ENCODE data around the gene CHST11.

CHST11 gene

DNA sequence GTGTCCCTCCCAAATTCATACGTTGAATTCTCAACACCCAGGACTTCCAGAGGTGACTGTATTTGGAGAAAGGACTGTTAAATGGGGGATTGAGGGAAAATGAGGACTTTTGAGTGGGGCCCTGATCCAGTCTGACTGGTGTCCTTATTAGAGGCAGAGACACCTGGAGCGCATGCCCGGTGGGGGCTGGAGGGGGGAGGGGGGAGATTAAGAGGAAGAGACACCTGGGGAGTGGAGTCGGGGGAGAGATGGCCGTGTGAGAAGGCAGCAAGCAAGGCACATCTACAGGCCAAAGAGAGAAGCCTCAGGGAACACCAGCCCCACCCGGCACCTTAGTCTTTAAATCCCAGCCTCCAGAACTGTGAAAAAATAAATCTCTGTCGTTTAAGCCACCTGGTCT, 291.6 kb downstream of the CHST11 start:
- no peak overlapping the region for H3K4me3 ChIP-seq (ENCODE audit: low read depth in 1 of 2, low read length in 2 of 2)
- peaks cover 19% of the 10 kb centered on the region for H3K36me3 ChIP-seq (ENCODE audit: insufficient read depth, low read length)
- no peaks in the 10 kb centered on the region for H3K27me3 ChIP-seq (ENCODE audit: insufficient read depth, low read length, poor library complexity)
- peaks cover 64% of the 10 kb centered on the region for H3K4me1 ChIP-seq (ENCODE audit: insufficient read depth, low read length)
- no peaks in the 10 kb centered on the region for H3K9me3 ChIP-seq (ENCODE audit: insufficient read depth, low read length, severe bottlenecking)
- H3K79me2 ChIP-seq (ENCODE audit: insufficient read depth, low read length): peaks cover 94% of the 10 kb centered on the region
- peak; percentile 46 for DNase-seq
- TF ChIP-seq CTCF (IDR thresholded peaks at IDR 0.05; ENCODE audit: borderline replicate concordance, extremely low read depth, low read length, poor library complexity, severe bottlenecking) (no peak), EZH2 (IDR thresholded peaks at IDR 0.05; ENCODE audit: borderline replicate concordance, low read depth, low read length, severe bottlenecking) (no peak)
- H3K27ac ChIP-seq (ENCODE audit: low read length): peak overlapping the region; percentile 49; the same call in 1 of the 2 replicates
- H3K4me2 ChIP-seq (ENCODE audit: insufficient read depth, low read length): peak overlapping the region; percentile 51
- peak; percentile 15 for ATAC-seq (ENCODE audit: insufficient read depth, low read depth)
- no peak overlapping the region for H2AFZ ChIP-seq (ENCODE audit: low read depth, low read length)
- peaks cover 74% of the 10 kb centered on the region for H4K20me1 ChIP-seq (ENCODE audit: insufficient read depth, low read length)
- no peak overlapping the region for H3K9ac ChIP-seq (ENCODE audit: low read depth, low read length)

GRCh38 chr12:104748790-104749189, 292.0 kb downstream of the CHST11 start:
- Histone ChIP-seq H3K79me2 (ENCODE audit: insufficient read depth, low read length) (peaks cover 94% of the 10 kb centered on the region), H3K9me3 (ENCODE audit: insufficient read depth, low read length, severe bottlenecking) (no peaks in the 10 kb centered on the region), H3K27ac (ENCODE audit: low read length) (0 out of 2 replicates have a peak overlapping the region, but pooled peaks have one; percentile 25), H3K27me3 (ENCODE audit: insufficient read depth, low read length, poor library complexity) (no peaks in the 10 kb centered on the region), H3K4me3 (ENCODE audit: low read depth in 1 of 2, low read length in 2 of 2) (no peak overlapping the region), H3K4me2 (ENCODE audit: insufficient read depth, low read length) (no peak overlapping the region), H3K36me3 (ENCODE audit: insufficient read depth, low read length) (peaks cover 24% of the 10 kb centered on the region), H3K4me1 (ENCODE audit: insufficient read depth, low read length) (peaks cover 64% of the 10 kb centered on the region), H4K20me1 (ENCODE audit: insufficient read depth, low read length) (peaks cover 76% of the 10 kb centered on the region), H2AFZ (ENCODE audit: low read depth, low read length) (no peak overlapping the region), H3K9ac (ENCODE audit: low read depth, low read length) (no peak overlapping the region)
- no peak for ATAC-seq (ENCODE audit: insufficient read depth, low read depth)
- DNase-seq: no peak
- TF ChIP-seq EZH2 (IDR thresholded peaks at IDR 0.05; ENCODE audit: borderline replicate concordance, low read depth, low read length, severe bottlenecking) (no peak), CTCF (IDR thresholded peaks at IDR 0.05; ENCODE audit: borderline replicate concordance, extremely low read depth, low read length, poor library complexity, severe bottlenecking) (no peak)

DNA sequence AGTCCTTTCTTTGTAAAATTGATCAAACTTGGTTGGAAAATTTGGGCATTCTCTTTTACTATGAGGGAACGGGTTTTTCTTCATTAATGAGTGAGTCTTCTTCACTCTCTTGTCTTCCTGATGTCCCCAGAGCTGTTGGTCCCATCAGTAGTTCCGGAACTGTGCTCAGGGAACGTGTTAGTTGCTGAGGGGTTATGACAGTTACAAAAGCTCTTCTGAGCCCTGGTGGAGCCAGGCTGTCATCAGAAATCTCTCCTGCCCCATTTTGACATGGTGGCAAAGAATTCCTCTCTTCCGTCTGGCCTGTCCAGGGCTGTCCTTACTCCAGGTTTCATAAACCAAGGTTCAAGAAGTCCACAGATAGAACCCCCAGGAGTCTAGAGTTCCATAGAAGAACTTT, 292.8 kb downstream of the CHST11 start:
- Histone ChIP-seq H3K4me3 (ENCODE audit: low read depth in 1 of 2, low read length in 2 of 2) (no peak overlapping the region), H2AFZ (ENCODE audit: low read depth, low read length) (no peak overlapping the region), H3K9ac (ENCODE audit: low read depth, low read length) (no peak overlapping the region), H3K79me2 (ENCODE audit: insufficient read depth, low read length) (peaks cover 96% of the 10 kb centered on the region), H3K27ac (ENCODE audit: low read length) (peak overlapping the region; percentile 22), H3K4me2 (ENCODE audit: insufficient read depth, low read length) (no peak overlapping the region), H3K27me3 (ENCODE audit: insufficient read depth, low read length, poor library complexity) (no peaks in the 10 kb centered on the region), H4K20me1 (ENCODE audit: insufficient read depth, low read length) (peaks cover 81% of the 10 kb centered on the region), H3K4me1 (ENCODE audit: insufficient read depth, low read length) (peaks cover 64% of the 10 kb centered on the region), H3K9me3 (ENCODE audit: insufficient read depth, low read length, severe bottlenecking) (no peaks in the 10 kb centered on the region), H3K36me3 (ENCODE audit: insufficient read depth, low read length) (peaks cover 31% of the 10 kb centered on the region)
- DNase-seq (no peak), ATAC-seq (ENCODE audit: insufficient read depth, low read depth) (no peak)
- TF ChIP-seq EZH2 (IDR thresholded peaks at IDR 0.05; ENCODE audit: borderline replicate concordance, low read depth, low read length, severe bottlenecking): no peak
- TF ChIP-seq CTCF (IDR thresholded peaks at IDR 0.05; ENCODE audit: borderline replicate concordance, extremely low read depth, low read length, poor library complexity, severe bottlenecking): no peak

DNA sequence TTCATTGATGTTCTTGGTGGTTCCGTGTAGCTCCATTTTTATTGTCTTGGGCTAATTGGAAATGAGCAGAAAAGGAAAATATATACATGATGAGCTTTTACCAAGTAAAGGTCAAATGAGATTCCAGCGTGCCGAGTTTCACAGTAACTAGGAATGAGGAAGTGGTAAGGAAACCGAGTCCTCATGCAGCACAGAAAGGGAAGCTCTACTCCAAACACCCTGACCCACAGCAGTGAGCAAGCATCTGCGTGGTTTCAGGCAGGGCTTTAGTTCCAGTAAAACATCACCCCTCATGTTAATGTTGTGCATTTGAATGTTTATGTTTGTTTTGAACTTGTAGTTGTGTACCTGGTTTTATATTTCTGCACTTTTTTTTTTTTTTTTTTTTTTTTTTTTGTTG, 293.3 kb downstream of the CHST11 start:
- Histone ChIP-seq H4K20me1 (ENCODE audit: insufficient read depth, low read length) (peaks cover 83% of the 10 kb centered on the region), H3K9ac (ENCODE audit: low read depth, low read length) (no peak overlapping the region), H3K36me3 (ENCODE audit: insufficient read depth, low read length) (peaks cover 36% of the 10 kb centered on the region), H3K27me3 (ENCODE audit: insufficient read depth, low read length, poor library complexity) (no peaks in the 10 kb centered on the region), H3K27ac (ENCODE audit: low read length) (peak overlapping the region; percentile 22), H3K9me3 (ENCODE audit: insufficient read depth, low read length, severe bottlenecking) (no peaks in the 10 kb centered on the region), H3K4me2 (ENCODE audit: insufficient read depth, low read length) (no peak overlapping the region), H3K79me2 (ENCODE audit: insufficient read depth, low read length) (peaks cover 97% of the 10 kb centered on the region), H3K4me3 (ENCODE audit: low read depth in 1 of 2, low read length in 2 of 2) (no peak overlapping the region), H3K4me1 (ENCODE audit: insufficient read depth, low read length) (peaks cover 62% of the 10 kb centered on the region), H2AFZ (ENCODE audit: low read depth, low read length) (no peak overlapping the region)
- ATAC-seq (ENCODE audit: insufficient read depth, low read depth) (peak; percentile 50), DNase-seq (peak; percentile 51)
- TF ChIP-seq EZH2 (IDR thresholded peaks at IDR 0.05; ENCODE audit: borderline replicate concordance, low read depth, low read length, severe bottlenecking) (no peak), CTCF (IDR thresholded peaks at IDR 0.05; ENCODE audit: borderline replicate concordance, extremely low read depth, low read length, poor library complexity, severe bottlenecking) (no peak)

Data from DND-41 (cell line).